NCI-H1694 (cell line): ENCODE results near the gene GPSM3.
"Not testable (repeated sequence)": the region's sequence is repeated elsewhere in the genome, so short reads cannot be mapped to it uniquely, and the experiment has no call there.

Source experiments
- DNase-seq: peaks from one replicate; lab custom pipeline; 2025; lab: John Stamatoyannopoulos, UW

The GPSM3 gene

GRCh38 chr6:32192608-32193039, at the start of gene GPSM3:
GPSM3 (minus strand) TSS chr6:32192643; CDS start chr6:32192513, 130 bp downstream.
- DNase-seq: no peak

- DNase-seq: no peak
These were observed 48.2 kb upstream of the GPSM3 start for GRCh38 chr6:32240686-32241085.

- no peak for DNase-seq
These were observed 47.0 kb upstream of the GPSM3 start for GRCh38 chr6:32239462-32239861.

- no peak for DNase-seq
These were observed 42.5 kb upstream of the GPSM3 start for GRCh38 chr6:32234934-32235333.

- no peak for DNase-seq
These were observed 34.0 kb upstream of the GPSM3 start for GRCh38 chr6:32226434-32226833.

GRCh38 chr6:32224696-32225095, 32.3 kb upstream of the GPSM3 start:
- no peak for DNase-seq

- no peak for DNase-seq
These were observed 31.1 kb upstream of the GPSM3 start, which contains the start of gene NOTCH4 for GRCh38 chr6:32223258-32224235. NOTCH4 (minus strand) TSS chr6:32224067; CDS start chr6:32223928, 139 bp downstream.

- DNase-seq: no peak
These were observed 30.1 kb upstream of the GPSM3 start for GRCh38 chr6:32222333-32223230.

- no peak for DNase-seq
These were observed 27.6 kb upstream of the GPSM3 start for GRCh38 chr6:32220021-32220420.

GRCh38 chr6:32218167-32218566, 25.7 kb upstream of the GPSM3 start:
- DNase-seq: no peak

- DNase-seq: no peak
These were observed 24.6 kb upstream of the GPSM3 start for GRCh38 chr6:32216998-32217397.

- no peak for DNase-seq
These were observed 23.8 kb upstream of the GPSM3 start for GRCh38 chr6:32216285-32216684.

GRCh38 chr6:32215617-32216016, 23.2 kb upstream of the GPSM3 start:
- no peak for DNase-seq

- no peak for DNase-seq
These were observed 21.7 kb upstream of the GPSM3 start for GRCh38 chr6:32214126-32214525.

GRCh38 chr6:32213649-32214048, 21.2 kb upstream of the GPSM3 start:
- no peak for DNase-seq

- DNase-seq: no peak
These were observed 19.8 kb upstream of the GPSM3 start for GRCh38 chr6:32212076-32212760.

- DNase-seq: not testable (repeated sequence)
These were observed 19.0 kb upstream of the GPSM3 start for GRCh38 chr6:32211432-32211831.

GRCh38 chr6:32210191-32210601, 17.8 kb upstream of the GPSM3 start:
- DNase-seq: no peak

- no peak for DNase-seq
These were observed 16.6 kb upstream of the GPSM3 start for GRCh38 chr6:32208996-32209395.

GRCh38 chr6:32204268-32204715, 11.8 kb upstream of the GPSM3 start:
- DNase-seq: no peak

- DNase-seq: no peak
These were observed 11.2 kb upstream of the GPSM3 start for GRCh38 chr6:32203426-32204267.
